ENCODE data around the gene RPTOR. TPM values are rescaled to one million over a fixed set of nuclear protein-coding genes. Genes with fewer than 3 reads are reported as not detected.

Gene RPTOR
- polyA plus RNA-seq, 1 donor (not counting 4 experiments of a cell fraction or from before 2014, with no cell fraction given), result 4.0 TPM

DNA sequence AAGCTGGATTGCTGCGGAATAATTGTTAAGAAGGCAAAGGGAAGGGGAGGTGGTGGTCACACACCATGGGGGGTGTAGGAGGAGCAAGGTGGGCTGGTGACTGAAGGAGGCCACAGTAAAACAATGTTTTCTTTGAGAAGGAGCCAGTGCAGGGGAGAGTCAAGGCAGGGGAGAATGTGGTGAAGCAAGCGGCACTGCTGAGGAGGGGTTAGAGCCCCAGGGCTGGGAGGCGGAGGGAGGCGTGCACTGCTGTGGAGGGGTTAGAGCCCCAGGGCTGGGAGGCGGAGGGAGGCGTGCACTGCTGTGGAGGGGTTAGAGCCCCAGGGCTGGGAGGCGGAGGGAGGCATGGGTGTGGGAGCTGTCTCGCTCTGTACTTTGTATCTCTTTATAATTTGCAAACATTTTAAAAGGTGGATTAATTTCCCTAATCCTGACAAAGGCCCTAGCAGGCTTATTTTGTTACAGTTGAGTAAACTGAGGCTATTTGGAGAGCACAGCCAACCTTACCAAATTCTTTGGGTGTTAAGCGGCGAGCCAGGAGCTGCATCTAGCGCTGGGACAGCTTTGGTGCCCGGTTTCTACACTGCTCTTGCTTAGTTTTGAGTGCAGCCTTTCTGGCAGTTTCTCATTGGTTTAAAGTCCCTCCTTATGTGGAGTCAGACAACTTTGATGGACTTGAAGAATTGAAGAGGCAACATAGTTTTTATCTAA is 20.9 kb downstream of the RPTOR start:
- no peaks in the 10 kb centered on the region for H3K36me3 ChIP-seq (ENCODE audit: control insufficient read depth in 2 of 2, extremely low read depth in 1 of 2, insufficient read depth in 2 of 2, low read length in 2 of 2)
- no peaks in the 10 kb centered on the region for H3K27me3 ChIP-seq (ENCODE audit: control insufficient read depth, extremely low read depth, insufficient read depth, low read length)
- DNase-seq (ENCODE audit: low read depth, low spot score), result no peak
- no peaks in the 10 kb centered on the region for H3K9me3 ChIP-seq (ENCODE audit: control insufficient read depth, low read depth, low read length)
- no peak overlapping the region for H3K4me2 ChIP-seq (ENCODE audit: control insufficient read depth, extremely low read depth, insufficient read depth, low read depth, low read length)
- peaks cover 62% of the 10 kb centered on the region for H3K79me2 ChIP-seq (ENCODE audit: control insufficient read depth, insufficient read depth, low read length)
- peaks cover 11% of the 10 kb centered on the region for H4K20me1 ChIP-seq (ENCODE audit: control insufficient read depth, extremely low read depth, insufficient read depth, low read length)
- TF ChIP-seq EZH2 (IDR thresholded peaks at IDR 0.05; ENCODE audit: low read length) (no peak), CTCF (optimal IDR thresholded peaks at IDR 0.05 in 1 of 3, IDR thresholded peaks at IDR 0.05 in 1 of 3, conservative IDR thresholded peaks at IDR 0.05 in 1 of 3; ENCODE audit: extremely low read depth in 1 of 3, insufficient read depth in 2 of 3, low read length in 3 of 3) (no peak)
- FAIRE-seq, result no peak
- H3K4me3 ChIP-seq (ENCODE audit: control insufficient read depth in 2 of 3, extremely low read depth in 1 of 3, insufficient read depth in 2 of 3, low read depth in 1 of 3, low read length in 3 of 3), result no peak overlapping the region
- H3K27ac ChIP-seq (ENCODE audit: control insufficient read depth, insufficient read depth, low read length), result no peak overlapping the region
- no peaks in the 10 kb centered on the region for H3K4me1 ChIP-seq (ENCODE audit: control insufficient read depth, extremely low read depth, insufficient read depth, low read length)
- H2AFZ ChIP-seq (ENCODE audit: control insufficient read depth, low read length), result no peak overlapping the region
- H3K9ac ChIP-seq (ENCODE audit: control insufficient read depth, extremely low read depth, insufficient read depth, low read length), result no peak overlapping the region
- no peaks in the 10 kb centered on the region for H3K9me1 ChIP-seq (ENCODE audit: control insufficient read depth, extremely low read depth, insufficient read depth, low read length)
- dilution Hi-C loops (cut with MboI; ENCODE audit: extremely low pct_ligation_motif_present, low sequenced_read_pairs), result no loop called here

GRCh38 chr17:80566054-80566400 is 21.4 kb downstream of the RPTOR start:
- no peak for FAIRE-seq
- Histone ChIP-seq H3K27me3 (ENCODE audit: control insufficient read depth, extremely low read depth, insufficient read depth, low read length) (no peaks in the 10 kb centered on the region), H3K4me3 (ENCODE audit: control insufficient read depth in 2 of 3, extremely low read depth in 1 of 3, insufficient read depth in 2 of 3, low read depth in 1 of 3, low read length in 3 of 3) (no peak overlapping the region), H3K9me3 (ENCODE audit: control insufficient read depth, low read depth, low read length) (no peaks in the 10 kb centered on the region), H3K79me2 (ENCODE audit: control insufficient read depth, insufficient read depth, low read length) (peaks cover 63% of the 10 kb centered on the region), H4K20me1 (ENCODE audit: control insufficient read depth, extremely low read depth, insufficient read depth, low read length) (peaks cover 11% of the 10 kb centered on the region), H3K27ac (ENCODE audit: control insufficient read depth, insufficient read depth, low read length) (no peak overlapping the region), H2AFZ (ENCODE audit: control insufficient read depth, low read length) (no peak overlapping the region), H3K36me3 (ENCODE audit: control insufficient read depth in 2 of 2, extremely low read depth in 1 of 2, insufficient read depth in 2 of 2, low read length in 2 of 2) (no peaks in the 10 kb centered on the region), H3K9me1 (ENCODE audit: control insufficient read depth, extremely low read depth, insufficient read depth, low read length) (no peaks in the 10 kb centered on the region), H3K4me1 (ENCODE audit: control insufficient read depth, extremely low read depth, insufficient read depth, low read length) (no peaks in the 10 kb centered on the region), H3K9ac (ENCODE audit: control insufficient read depth, extremely low read depth, insufficient read depth, low read length) (no peak overlapping the region), H3K4me2 (ENCODE audit: control insufficient read depth, extremely low read depth, insufficient read depth, low read depth, low read length) (no peak overlapping the region)
- dilution Hi-C loops (cut with MboI; ENCODE audit: extremely low pct_ligation_motif_present, low sequenced_read_pairs), result no loop called here
- TF ChIP-seq EZH2 (IDR thresholded peaks at IDR 0.05; ENCODE audit: low read length) (no peak), CTCF (optimal IDR thresholded peaks at IDR 0.05 in 1 of 3, IDR thresholded peaks at IDR 0.05 in 1 of 3, conservative IDR thresholded peaks at IDR 0.05 in 1 of 3; ENCODE audit: extremely low read depth in 1 of 3, insufficient read depth in 2 of 3, low read length in 3 of 3) (no peak)
- no peak for DNase-seq (ENCODE audit: low read depth, low spot score)

All from keratinocyte (primary cell).